Uterus (tissue), 4 donors: ENCODE measurements around the gene TOR4A. TPM values are rescaled to one million over a fixed set of nuclear protein-coding genes. Genes with fewer than 3 reads are reported as not detected.

Experiments
- DNase-seq, 2 donors: peaks; one replicate each; pipeline ENCODE4 v3.0.0-alpha.2; 2019 to 2020
- H3K27ac ChIP-seq, 2 donors: fragments of 200-600 bp; sonication (generic); 1 replicate in 1 of 2; 2 replicates in 1 of 2; pipeline ENCODE4 v1.5.1; 2016 to 2018
- H3K27me3 ChIP-seq, 2 donors: fragments of 200-600 bp; sonication (generic); one replicate each; pipeline ENCODE4 v1.5.1; 2018 to 2019; ENCODE audit warnings: control low read depth in 1 of 2
- H3K36me3 ChIP-seq, 2 donors: fragments of 200-600 bp; sonication (generic); one replicate each; pipeline ENCODE4 v1.5.1; 2019; ENCODE audit warnings: control low read depth in 1 of 2
- H3K4me1 ChIP-seq, 2 donors: fragments of 200-600 bp; sonication (generic); one replicate each; pipeline ENCODE4 v1.5.1; 2018 to 2019; ENCODE audit warnings: control low read depth in 1 of 2
- H3K4me3 ChIP-seq, 2 donors: fragments of 200-600 bp; sonication (generic); 1 replicate in 1 of 2; 2 replicates in 1 of 2; pipeline ENCODE4 v1.5.1; 2018 to 2019; ENCODE audit warnings: mild to moderate bottlenecking in 1 of 2
- H3K9me3 ChIP-seq, 2 donors: fragments of 200-600 bp; sonication (generic); one replicate each; pipeline ENCODE4 v1.5.1; 2019; ENCODE audit warnings: control low read depth in 1 of 2
- POLR2A ChIP-seq, 2 donors: fragments of 450-650 bp; IDR thresholded peaks; one replicate each; pipeline ENCODE4 v1.6.1; 2016; ENCODE audit warnings: antibody characterized with exemption in 2 of 2, mild to moderate bottlenecking in 1 of 2, moderate library complexity in 1 of 2
- intact Hi-C: fragments of 100-400 bp; cut with DNase I; formaldehyde crosslinking; loops from one replicate; pipeline ENCODE4 v1.15.1; 2023; ENCODE audit warnings: low total_unique reads
- total RNA-seq, 4 donors: library from RNA; depleted of rRNA in 3 of 4; stranded (reverse); fragments of >200 nt in 3 of 4; gene quantifications; one replicate each; pipeline versions ENCODE4 v1.1.0 to v1.2.4, GENCODE V29; 2014 to 2023
- TF ChIP-seq, protein P1 (sequence below), 4 experiments: fragments of 200-600 bp in 2 of 4; fragments of 450-650 bp in 2 of 4; sonication (generic) in 2 of 4; IDR thresholded peaks; one replicate each; pipeline ENCODE4 v1.5.1; 2016 to 2019; ENCODE audit warnings: antibody characterized with exemption in 4 of 4, mild to moderate bottlenecking in 2 of 4, moderate library complexity in 1 of 4
- donor health status: DM: yes; HTN: yes; CAD: no.

The TOR4A gene
- total RNA-seq, 4 donors from 2014 or later, result 2.6 to 12.7 (median 11.5) TPM

DNA sequence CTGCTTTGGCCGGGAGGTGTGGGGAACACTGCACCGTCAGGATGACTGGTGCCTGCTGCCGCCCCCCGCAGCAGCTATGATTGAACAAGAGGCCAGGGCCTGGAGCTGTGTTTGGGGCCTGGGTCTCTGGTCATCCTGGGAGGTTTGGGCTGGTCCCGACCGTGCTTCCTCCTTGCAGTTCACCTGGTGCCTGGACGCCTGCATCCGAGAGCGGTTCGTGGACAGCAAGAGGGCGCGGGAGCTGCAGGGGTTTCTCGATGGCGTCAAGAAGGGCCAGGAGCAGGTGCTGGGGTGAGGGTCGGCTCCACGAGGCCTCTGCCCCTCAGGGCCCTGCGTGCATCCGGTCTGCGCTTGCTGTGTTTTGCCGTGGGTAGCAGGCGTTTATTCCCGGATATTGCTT lies 13.5 kb upstream of the TOR4A start:
- DNase-seq, result no peak
- intact Hi-C loops, result no loop called here

DNA sequence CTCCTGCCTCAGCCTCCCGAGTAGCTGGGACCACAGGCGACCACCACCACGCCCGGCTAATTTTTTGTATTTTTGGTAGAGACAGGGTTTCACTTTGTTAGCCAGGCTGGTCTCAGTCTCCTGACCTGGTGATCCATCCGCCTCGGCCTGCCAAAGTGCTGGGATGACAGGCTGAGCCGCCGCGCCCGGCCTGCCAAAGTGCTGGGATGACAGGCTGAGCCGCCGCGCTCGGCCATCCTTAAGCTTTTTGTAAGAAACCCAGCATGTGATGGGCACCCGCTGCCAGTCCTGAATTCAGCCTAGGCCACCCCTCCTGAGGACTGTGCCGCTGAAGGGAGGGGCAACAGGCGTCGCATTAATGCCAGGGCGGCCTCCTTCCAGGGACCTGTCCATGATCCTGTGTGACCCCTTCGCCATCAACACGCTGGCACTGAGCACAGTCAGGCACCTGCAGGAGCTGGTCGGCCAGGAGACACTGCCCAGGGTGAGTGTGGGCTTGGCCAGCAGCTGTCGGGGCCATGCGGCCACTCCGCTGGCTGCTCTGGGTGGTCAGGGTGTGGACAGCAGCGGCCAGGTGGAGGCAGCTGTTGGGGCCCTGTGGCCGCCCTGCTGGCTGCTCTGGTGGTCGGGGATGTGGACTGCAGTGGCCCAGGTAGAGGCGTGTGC lies 11.9 kb upstream of the TOR4A start:
- TF ChIP-seq POLR2A (IDR thresholded peaks at IDR 0.05), result no peak
- TF ChIP-seq, protein P1, sequence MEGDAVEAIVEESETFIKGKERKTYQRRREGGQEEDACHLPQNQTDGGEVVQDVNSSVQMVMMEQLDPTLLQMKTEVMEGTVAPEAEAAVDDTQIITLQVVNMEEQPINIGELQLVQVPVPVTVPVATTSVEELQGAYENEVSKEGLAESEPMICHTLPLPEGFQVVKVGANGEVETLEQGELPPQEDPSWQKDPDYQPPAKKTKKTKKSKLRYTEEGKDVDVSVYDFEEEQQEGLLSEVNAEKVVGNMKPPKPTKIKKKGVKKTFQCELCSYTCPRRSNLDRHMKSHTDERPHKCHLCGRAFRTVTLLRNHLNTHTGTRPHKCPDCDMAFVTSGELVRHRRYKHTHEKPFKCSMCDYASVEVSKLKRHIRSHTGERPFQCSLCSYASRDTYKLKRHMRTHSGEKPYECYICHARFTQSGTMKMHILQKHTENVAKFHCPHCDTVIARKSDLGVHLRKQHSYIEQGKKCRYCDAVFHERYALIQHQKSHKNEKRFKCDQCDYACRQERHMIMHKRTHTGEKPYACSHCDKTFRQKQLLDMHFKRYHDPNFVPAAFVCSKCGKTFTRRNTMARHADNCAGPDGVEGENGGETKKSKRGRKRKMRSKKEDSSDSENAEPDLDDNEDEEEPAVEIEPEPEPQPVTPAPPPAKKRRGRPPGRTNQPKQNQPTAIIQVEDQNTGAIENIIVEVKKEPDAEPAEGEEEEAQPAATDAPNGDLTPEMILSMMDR (IDR thresholded peaks at IDR 0.05), result no peak
- no peak overlapping the region for H3K27ac ChIP-seq
- no peaks in the 10 kb centered on the region for H3K36me3 ChIP-seq
- H3K9me3 ChIP-seq, result no peaks in the 10 kb centered on the region
- intact Hi-C loops, result no loop called here
- H3K4me3 ChIP-seq, result no peak overlapping the region
- no peaks in the 10 kb centered on the region for H3K27me3 ChIP-seq
- no peak for DNase-seq
- H3K4me1 ChIP-seq, result no peaks in the 10 kb centered on the region

More for the DNA sequence above, 13.5 kb upstream of the TOR4A start:
- no peak for TF ChIP-seq POLR2A (IDR thresholded peaks at IDR 0.05)
- TF ChIP-seq, protein P1 (IDR thresholded peaks at IDR 0.05), result no peak
- Histone ChIP-seq H3K4me1 (no peaks in the 10 kb centered on the region), H3K27ac (no peak overlapping the region), H3K36me3 (no peaks in the 10 kb centered on the region), H3K4me3 (no peak overlapping the region), H3K9me3 (no peaks in the 10 kb centered on the region), H3K27me3 (no peaks in the 10 kb centered on the region)

DNA sequence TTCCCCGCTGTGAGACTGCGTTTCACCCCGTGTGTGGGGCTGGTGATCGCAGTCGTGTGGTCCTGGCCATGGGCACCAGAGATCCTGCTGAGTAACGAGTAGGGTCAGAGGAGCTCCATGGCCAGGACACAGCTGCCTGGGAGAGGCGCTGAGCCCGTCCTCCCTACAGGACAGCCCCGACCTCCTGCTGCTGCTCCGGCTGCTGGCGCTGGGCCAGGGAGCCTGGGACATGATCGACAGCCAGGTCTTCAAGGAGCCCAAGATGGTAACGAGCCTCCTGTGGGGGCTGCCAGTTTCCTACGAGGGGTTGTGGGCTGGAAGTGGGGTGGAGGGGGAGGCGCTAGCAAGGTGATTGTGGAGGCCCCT lies 11.4 kb upstream of the TOR4A start:
- TF ChIP-seq, protein P1 (IDR thresholded peaks at IDR 0.05), result no peak
- TF ChIP-seq POLR2A (IDR thresholded peaks at IDR 0.05), result no peak
- intact Hi-C loops, result no loop called here
- no peak for DNase-seq
- Histone ChIP-seq H3K27me3 (no peaks in the 10 kb centered on the region), H3K36me3 (no peaks in the 10 kb centered on the region), H3K4me1 (no peaks in the 10 kb centered on the region), H3K27ac (no peak overlapping the region), H3K4me3 (no peak overlapping the region), H3K9me3 (no peaks in the 10 kb centered on the region)

DNA sequence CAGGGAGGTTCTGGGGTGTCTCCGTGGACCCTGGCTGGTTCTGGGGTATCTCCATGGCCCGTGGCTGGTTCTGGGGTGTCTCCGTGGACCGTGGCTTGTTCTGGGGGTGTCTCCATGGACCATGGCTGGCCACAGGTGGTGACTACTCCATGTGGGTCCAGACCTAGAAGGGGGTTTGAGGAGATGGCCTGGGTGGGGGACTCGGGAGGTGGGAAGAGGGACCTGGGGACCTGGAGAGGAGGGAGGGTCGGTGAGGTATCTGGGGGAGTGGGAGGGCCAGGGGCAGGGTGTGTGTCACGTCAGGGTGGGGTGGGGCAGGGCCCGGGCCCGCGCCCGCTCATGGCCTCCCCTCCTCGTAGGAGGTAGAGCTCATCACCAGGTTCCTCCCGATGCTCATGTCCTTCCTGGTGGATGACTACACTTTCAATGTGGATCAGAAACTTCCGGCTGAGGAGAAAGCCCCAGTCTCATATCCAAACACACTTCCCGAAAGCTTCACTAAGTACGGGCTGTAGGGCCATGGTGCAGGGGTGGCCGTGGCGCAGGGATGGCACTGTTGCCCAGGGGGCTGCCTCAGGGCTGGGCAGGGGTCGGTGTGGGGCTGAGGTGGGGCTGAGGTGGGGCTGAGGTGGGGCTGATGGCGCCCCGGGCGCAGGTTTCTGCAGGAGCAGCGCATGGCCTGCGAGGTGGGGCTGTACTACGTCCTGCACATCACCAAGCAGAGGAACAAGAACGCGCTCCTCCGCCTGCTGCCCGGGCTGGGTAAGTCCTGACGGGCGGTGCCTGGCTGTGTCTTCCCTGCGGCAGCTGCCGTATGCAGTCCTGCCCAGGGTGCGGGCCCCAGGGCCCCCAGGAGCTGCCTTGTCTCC lies 10.7 kb upstream of the TOR4A start:
- H3K27ac ChIP-seq, result no peak overlapping the region
- intact Hi-C loops, result no loop called here
- H3K9me3 ChIP-seq, result no peaks in the 10 kb centered on the region
- no peak for DNase-seq
- TF ChIP-seq, protein P1 (IDR thresholded peaks at IDR 0.05), result no peak
- TF ChIP-seq POLR2A (IDR thresholded peaks at IDR 0.05), result no peak
- no peaks in the 10 kb centered on the region for H3K4me1 ChIP-seq
- H3K36me3 ChIP-seq, result no peaks in the 10 kb centered on the region
- H3K27me3 ChIP-seq, result no peaks in the 10 kb centered on the region
- no peak overlapping the region for H3K4me3 ChIP-seq

DNA sequence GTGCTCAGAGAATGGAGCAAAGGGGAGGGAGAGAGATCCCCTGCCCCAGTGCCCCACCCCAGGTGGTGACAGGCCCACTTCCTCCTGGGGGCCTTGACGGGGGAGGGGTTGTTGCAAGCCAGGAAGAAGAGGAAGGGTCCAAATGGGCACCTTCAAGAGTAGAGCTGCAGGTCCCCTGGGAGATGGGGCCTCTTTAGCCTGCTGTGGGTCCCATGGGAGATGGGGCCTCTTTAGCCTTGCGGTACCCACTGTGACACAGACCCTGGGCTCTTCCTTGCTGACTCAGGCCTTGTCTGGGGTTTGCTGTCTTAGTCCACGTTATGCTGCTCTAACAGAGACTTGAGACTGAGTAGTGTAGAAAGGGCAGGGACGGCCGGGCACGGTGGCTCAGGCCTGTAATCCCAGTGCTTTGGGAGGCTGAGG lies 9.6 kb upstream of the TOR4A start:
- H3K9me3 ChIP-seq, result no peaks in the 10 kb centered on the region
- H3K27me3 ChIP-seq, result no peaks in the 10 kb centered on the region
- no peaks in the 10 kb centered on the region for H3K4me1 ChIP-seq
- no peak for DNase-seq
- TF ChIP-seq POLR2A (IDR thresholded peaks at IDR 0.05), result no peak
- TF ChIP-seq, protein P1 (IDR thresholded peaks at IDR 0.05), result no peak
- H3K4me3 ChIP-seq, result no peak overlapping the region
- no peak overlapping the region for H3K27ac ChIP-seq
- intact Hi-C loops, result no loop called here
- no peaks in the 10 kb centered on the region for H3K36me3 ChIP-seq
